Measurements from ENCODE around the gene DSC1. TPM values are rescaled to one million over a fixed set of nuclear protein-coding genes. Genes with fewer than 3 reads are reported as not detected.

DSC1 gene
- total RNA-seq, 4 donors from 2014 or later, result not detected

DNA sequence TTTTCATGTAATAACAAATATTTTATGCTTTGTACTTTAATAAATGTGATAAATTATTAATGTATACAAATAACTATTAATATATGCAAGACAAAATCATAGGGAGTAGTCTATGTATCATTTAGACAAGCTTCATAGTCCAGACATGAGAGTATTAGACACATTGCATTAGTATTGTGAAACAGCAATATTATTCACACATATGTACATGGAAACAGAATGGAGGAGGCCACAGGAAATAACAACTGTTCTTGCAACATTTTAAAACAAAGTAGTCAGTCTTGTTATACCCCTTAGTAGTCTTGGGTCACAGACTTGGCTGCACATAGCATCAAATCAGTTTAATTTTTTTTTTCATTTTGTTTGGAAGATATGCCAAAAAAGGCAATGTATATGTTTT is 15.8 kb downstream of the DSC1 start:
- Histone ChIP-seq H3K36me3 (no peaks in the 10 kb centered on the region), H3K9me3 (no peaks in the 10 kb centered on the region), H3K27ac (no peak overlapping the region), H3K4me3 (no peak overlapping the region), H3K4me1 (no peaks in the 10 kb centered on the region), H3K27me3 (no peaks in the 10 kb centered on the region)
- intact Hi-C loops (cut with DNase I; ENCODE audit: low total_unique reads), result no loop called here
- DNase-seq, result no peak
- no peak for TF ChIP-seq POLR2A (IDR thresholded peaks at IDR 0.05)
- TF ChIP-seq, protein P1, sequence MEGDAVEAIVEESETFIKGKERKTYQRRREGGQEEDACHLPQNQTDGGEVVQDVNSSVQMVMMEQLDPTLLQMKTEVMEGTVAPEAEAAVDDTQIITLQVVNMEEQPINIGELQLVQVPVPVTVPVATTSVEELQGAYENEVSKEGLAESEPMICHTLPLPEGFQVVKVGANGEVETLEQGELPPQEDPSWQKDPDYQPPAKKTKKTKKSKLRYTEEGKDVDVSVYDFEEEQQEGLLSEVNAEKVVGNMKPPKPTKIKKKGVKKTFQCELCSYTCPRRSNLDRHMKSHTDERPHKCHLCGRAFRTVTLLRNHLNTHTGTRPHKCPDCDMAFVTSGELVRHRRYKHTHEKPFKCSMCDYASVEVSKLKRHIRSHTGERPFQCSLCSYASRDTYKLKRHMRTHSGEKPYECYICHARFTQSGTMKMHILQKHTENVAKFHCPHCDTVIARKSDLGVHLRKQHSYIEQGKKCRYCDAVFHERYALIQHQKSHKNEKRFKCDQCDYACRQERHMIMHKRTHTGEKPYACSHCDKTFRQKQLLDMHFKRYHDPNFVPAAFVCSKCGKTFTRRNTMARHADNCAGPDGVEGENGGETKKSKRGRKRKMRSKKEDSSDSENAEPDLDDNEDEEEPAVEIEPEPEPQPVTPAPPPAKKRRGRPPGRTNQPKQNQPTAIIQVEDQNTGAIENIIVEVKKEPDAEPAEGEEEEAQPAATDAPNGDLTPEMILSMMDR (IDR thresholded peaks at IDR 0.05), result no peak

DNA sequence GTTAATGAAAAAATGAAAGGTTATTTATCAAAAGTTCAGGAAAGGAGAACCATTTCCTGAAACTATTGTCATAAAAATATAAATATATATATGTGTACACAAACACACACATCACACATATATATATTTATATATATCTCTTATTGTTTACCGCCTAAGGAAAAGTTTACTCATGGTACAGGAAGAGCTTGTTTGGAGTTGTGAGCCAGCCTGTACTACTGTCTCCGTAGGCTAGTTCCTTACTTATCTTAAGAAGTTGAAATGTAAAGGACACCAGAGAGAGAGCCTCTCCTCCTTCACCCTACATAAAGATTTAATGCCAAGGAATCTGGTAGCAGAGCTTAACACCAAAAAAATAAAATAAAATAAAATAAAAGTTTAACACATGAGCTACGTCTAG is 19.6 kb downstream of the DSC1 start:
- H3K9me3 ChIP-seq, result no peaks in the 10 kb centered on the region
- no peaks in the 10 kb centered on the region for H3K4me1 ChIP-seq
- intact Hi-C loops (cut with DNase I; ENCODE audit: low total_unique reads), result no loop called here
- no peaks in the 10 kb centered on the region for H3K36me3 ChIP-seq
- no peak overlapping the region for H3K4me3 ChIP-seq
- DNase-seq, result no peak
- no peak overlapping the region for H3K27ac ChIP-seq
- no peaks in the 10 kb centered on the region for H3K27me3 ChIP-seq
- TF ChIP-seq, protein P1 (IDR thresholded peaks at IDR 0.05), result no peak
- no peak for TF ChIP-seq POLR2A (IDR thresholded peaks at IDR 0.05)

DNA sequence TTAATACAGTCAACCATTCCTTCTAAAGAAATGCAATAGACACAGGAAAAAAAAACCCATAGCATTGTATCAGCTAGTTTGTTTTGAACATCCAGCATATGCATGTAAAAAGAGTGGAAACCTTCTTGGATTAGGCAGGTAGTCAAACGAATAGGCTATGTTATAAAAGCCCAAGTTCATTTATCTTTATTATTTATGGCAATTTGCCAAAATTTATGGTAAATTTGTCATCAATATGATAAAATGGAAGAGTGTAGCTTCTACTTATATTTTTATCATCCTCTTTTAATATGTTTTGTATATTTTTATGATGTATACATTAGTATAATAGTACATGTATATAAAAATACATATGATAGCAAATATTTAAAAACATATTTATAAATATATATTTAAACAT is 23.9 kb downstream of the DSC1 start:
- Histone ChIP-seq H3K4me3 (no peak overlapping the region), H3K9me3 (no peaks in the 10 kb centered on the region), H3K27me3 (no peaks in the 10 kb centered on the region), H3K36me3 (no peaks in the 10 kb centered on the region), H3K4me1 (no peaks in the 10 kb centered on the region), H3K27ac (no peak overlapping the region)
- intact Hi-C loops (cut with DNase I; ENCODE audit: low total_unique reads), result no loop called here
- TF ChIP-seq, protein P1 (IDR thresholded peaks at IDR 0.05), result no peak
- DNase-seq, result no peak

DNA sequence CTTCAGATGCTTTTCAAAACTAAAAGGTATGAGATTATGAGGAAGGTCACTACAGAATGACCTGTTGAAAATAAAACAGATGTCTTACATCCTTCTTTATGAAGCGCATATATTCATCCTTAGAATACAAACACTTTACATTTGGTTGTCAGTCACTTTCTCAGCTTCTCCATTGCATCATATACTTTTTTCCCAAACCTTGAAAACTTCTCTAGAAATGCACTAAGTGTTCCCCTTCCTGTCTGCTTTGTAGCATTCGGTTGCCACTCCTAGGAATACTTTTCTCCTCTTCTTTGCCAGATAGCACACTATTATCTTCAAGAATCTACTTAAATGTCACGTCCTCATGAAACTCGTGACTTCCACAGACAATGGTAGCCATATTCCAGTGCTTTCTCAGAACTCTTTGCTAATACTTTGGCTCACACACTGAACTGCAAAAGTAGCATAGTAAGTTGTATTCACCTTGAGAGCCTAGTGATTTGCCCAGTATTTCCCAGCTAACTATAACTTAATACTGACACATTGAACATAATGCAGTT is 27.6 kb downstream of the DSC1 start:
- TF ChIP-seq, protein P1 (IDR thresholded peaks at IDR 0.05), result no peak
- TF ChIP-seq POLR2A (IDR thresholded peaks at IDR 0.05), result no peak
- no peak overlapping the region for H3K27ac ChIP-seq
- no peaks in the 10 kb centered on the region for H3K27me3 ChIP-seq
- no peaks in the 10 kb centered on the region for H3K4me1 ChIP-seq
- no peaks in the 10 kb centered on the region for H3K36me3 ChIP-seq
- H3K9me3 ChIP-seq, result no peaks in the 10 kb centered on the region
- no peak overlapping the region for H3K4me3 ChIP-seq
- DNase-seq, result no peak
- intact Hi-C loops (cut with DNase I; ENCODE audit: low total_unique reads), result no loop called here

DNA sequence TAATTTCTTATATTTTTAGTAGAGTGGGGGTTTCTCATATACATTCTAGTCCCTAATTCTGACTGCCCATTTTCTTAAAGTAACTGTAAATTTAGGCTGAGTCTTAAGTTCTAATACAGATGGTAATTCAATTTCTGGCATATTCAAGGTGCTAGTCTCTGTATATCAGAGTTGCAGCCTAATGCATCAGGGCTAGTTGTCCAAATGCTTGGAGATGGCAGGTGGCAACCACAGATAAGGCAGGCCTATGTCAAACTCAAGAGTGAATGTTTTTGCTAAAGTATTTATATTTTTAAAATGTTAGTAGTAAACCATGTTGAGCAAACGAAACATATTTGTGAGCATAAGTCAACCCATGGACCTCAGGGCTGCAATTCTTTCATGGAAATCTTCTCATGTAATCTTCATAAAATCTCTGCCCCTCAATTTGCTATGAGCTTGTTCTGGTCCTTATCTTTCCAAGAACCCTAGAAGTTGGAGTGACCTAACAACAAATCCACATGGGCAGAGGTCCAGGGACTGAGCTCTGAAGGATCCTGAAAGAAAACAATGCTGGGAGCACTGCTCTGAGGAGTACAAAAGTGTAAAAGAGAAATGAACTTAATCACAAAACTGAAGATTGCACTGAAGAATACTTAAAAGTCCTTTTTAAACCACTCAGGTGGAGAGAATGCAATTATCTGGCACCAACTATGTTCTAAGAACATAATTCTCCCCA is 33.1 kb downstream of the DSC1 start:
- H3K27ac ChIP-seq, result no peak overlapping the region
- H3K27me3 ChIP-seq, result no peaks in the 10 kb centered on the region
- H3K9me3 ChIP-seq, result no peaks in the 10 kb centered on the region
- TF ChIP-seq, protein P1 (IDR thresholded peaks at IDR 0.05), result no peak
- DNase-seq, result no peak
- H3K4me1 ChIP-seq, result no peaks in the 10 kb centered on the region
- no peaks in the 10 kb centered on the region for H3K36me3 ChIP-seq
- intact Hi-C loops (cut with DNase I; ENCODE audit: low total_unique reads), result no loop called here
- no peak overlapping the region for H3K4me3 ChIP-seq
